Mucosa of descending colon (tissue), 3 donors: ENCODE results near the gene CMSS1. TPM values are rescaled to one million over a fixed set of nuclear protein-coding genes. Genes with fewer than 3 reads are reported as not detected.
A peak's percentile ranks its signal among the peaks of the same experiment; 100 is the strongest.

Experiments
- ATAC-seq: fragments of 200-7000 bp; cut with Tn5 transposase; one replicate; pipeline ENCODE4 v1.9.1; 2020; ENCODE audit warnings: mild to moderate bottlenecking, moderate library complexity
- DNase-seq, 3 donors: peaks; one replicate each; pipeline ENCODE4 v3.0.0-alpha.2; 2020
- H3K36me3 ChIP-seq: fragments of 200-600 bp; one replicate; pipeline ENCODE4 v1.8.0; 2021; ENCODE audit warnings: low read depth, mild to moderate bottlenecking
- H3K4me1 ChIP-seq: fragments of 200-600 bp; one replicate; pipeline ENCODE4 v1.8.0; 2021; ENCODE audit warnings: low read depth, mild to moderate bottlenecking
- H3K4me3 ChIP-seq: fragments of 200-600 bp; one replicate; pipeline ENCODE4 v1.8.0; 2021; ENCODE audit warnings: mild to moderate bottlenecking
- H3K9me3 ChIP-seq: fragments of 200-600 bp; one replicate; pipeline ENCODE4 v1.8.0; 2021; ENCODE audit warnings: mild to moderate bottlenecking
- CTCF ChIP-seq: fragments of 200-600 bp; IDR thresholded peaks from one replicate; pipeline ENCODE4 v1.8.0; 2022; ENCODE audit warnings: antibody characterized with exemption, mild to moderate bottlenecking
- intact Hi-C, 2 donors: fragments of 100-400 bp; cut with DNase I in 1 of 2; cut with micrococcal nuclease in 1 of 2; formaldehyde crosslinking; loops; one replicate each; pipeline versions ENCODE4 v1.11.0 to v1.11.1; 2022; cut with DNase I, micrococcal nuclease
- total RNA-seq, 3 donors: library from RNA; stranded (reverse); fragmentation: NEBNext Ultra II Directional in 2 of 3; extraction: Animal tissue kit (Norgen Biotek cat#: 25700) in 2 of 3; gene quantifications; one replicate each; pipeline versions ENCODE4 v1.2.1 to v1.2.4, GENCODE V29; 2021 to 2023
- donor health status: DM: no; HTN: no; CAD: no; lungs with moderate emphysema.
- donor health status: DM: no; HTN: no; CAD: no.
- donor health status: DM: no; HTN: yes; CAD: no.

The CMSS1 gene
- total RNA-seq, 3 donors from 2014 or later, result 9.6 to 24.2 (median 13.8) TPM

DNA sequence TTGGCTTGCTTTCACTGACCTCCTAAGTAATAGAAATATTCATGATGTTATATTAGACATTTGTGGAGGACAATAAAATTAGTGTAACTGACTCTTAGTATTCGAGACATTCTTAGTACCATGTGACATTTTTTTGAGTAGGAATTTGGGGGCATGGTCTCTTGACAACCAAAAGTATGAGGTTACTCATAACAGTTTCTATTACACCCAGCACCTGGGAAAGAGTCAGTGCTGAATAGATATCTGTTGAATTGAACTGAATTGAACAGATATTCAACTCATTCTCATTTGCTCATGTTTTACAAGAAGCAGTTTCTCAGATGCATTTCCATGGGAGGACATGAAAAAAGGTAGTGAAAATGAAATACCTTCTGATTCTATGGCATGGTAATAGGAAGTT, 84.4 kb downstream of the CMSS1 start:
- DNase-seq (no peak), ATAC-seq (no peak)
- no peak for TF ChIP-seq CTCF
- Histone ChIP-seq H3K4me3 (no peak overlapping the region), H3K36me3 (no peaks in the 10 kb centered on the region), H3K9me3 (no peaks in the 10 kb centered on the region), H3K4me1 (no peaks in the 10 kb centered on the region)
- intact Hi-C loops, result no loop called here

- Histone ChIP-seq H3K4me1 (no peaks in the 10 kb centered on the region), H3K4me3 (no peak overlapping the region), H3K36me3 (no peaks in the 10 kb centered on the region), H3K9me3 (no peaks in the 10 kb centered on the region)
- no peak for TF ChIP-seq CTCF
- intact Hi-C loops, result no loop called here
- DNase-seq (no peak), ATAC-seq (no peak)
Measured at GRCh38 chr3:99903869-99904268, 86.2 kb downstream of the CMSS1 start.

- no peak for DNase-seq
- Histone ChIP-seq H3K4me3 (no peak overlapping the region), H3K4me1 (no peaks in the 10 kb centered on the region), H3K36me3 (no peaks in the 10 kb centered on the region), H3K9me3 (no peaks in the 10 kb centered on the region)
- TF ChIP-seq CTCF, result no peak
- intact Hi-C loops, result no loop called here
- ATAC-seq, result no peak
Measured at GRCh38 chr3:99907959-99908544, 90.4 kb downstream of the CMSS1 start.

- Histone ChIP-seq H3K9me3 (no peaks in the 10 kb centered on the region), H3K36me3 (no peaks in the 10 kb centered on the region), H3K4me3 (no peak overlapping the region), H3K4me1 (no peaks in the 10 kb centered on the region)
- TF ChIP-seq CTCF, result no peak
- ATAC-seq, result peak; percentile 68
- intact Hi-C loops, result no loop called here
- DNase-seq, result no peak
Measured at GRCh38 chr3:99909714-99910495, 92.2 kb downstream of the CMSS1 start.

DNA sequence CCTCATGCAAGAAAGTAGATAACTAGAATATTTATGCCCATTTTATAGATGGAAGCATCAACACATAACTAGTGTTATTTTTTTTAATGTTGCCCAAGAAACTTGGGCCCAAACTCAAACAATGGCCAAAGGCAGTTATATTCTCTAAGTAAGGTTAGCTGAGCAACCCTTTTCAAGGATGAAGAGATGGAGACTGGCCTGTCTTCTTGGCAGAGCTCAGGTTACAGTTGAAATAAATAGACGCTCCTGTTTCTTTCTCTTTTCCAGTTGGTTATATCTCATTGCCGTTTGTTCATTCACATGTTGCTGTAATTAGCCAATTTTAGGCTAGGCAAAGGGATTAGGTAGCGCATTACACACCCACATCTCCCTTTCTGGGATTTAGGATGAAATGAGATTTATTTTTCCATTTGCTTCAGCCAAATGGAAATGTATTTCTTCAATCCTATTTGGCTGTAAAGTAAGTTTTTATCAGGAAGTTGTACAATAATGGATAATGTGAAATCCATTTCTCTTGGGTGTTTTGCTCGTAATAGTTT, 93.2 kb downstream of the CMSS1 start:
- TF ChIP-seq CTCF, result no peak
- intact Hi-C loops, result no loop called here
- H3K4me1 ChIP-seq, result no peaks in the 10 kb centered on the region
- no peaks in the 10 kb centered on the region for H3K36me3 ChIP-seq
- no peak for ATAC-seq
- DNase-seq, result no peak
- no peaks in the 10 kb centered on the region for H3K9me3 ChIP-seq
- no peak overlapping the region for H3K4me3 ChIP-seq
